Transverse colon (tissue), 4 donors: ENCODE measurements around the gene FBXO46. TPM values are rescaled to one million over a fixed set of nuclear protein-coding genes. Genes with fewer than 3 reads are reported as not detected.

Source experiments
- DNase-seq: peaks from one replicate; pipeline ENCODE4 v3.0.0-alpha.2; 2019
- H3K27ac ChIP-seq, 4 donors: fragments of 200-600 bp; sonication (generic); 2 replicates each; pipeline ENCODE4 v1.5.1; 2016 to 2018; ENCODE audit warnings: inconsistent platforms in 4 of 4
- H3K27me3 ChIP-seq: fragments of 200-600 bp; sonication (generic); 2 replicates; pipeline ENCODE4 v1.5.1; 2017; ENCODE audit warnings: inconsistent platforms
- H3K36me3 ChIP-seq, 4 donors: fragments of 200-600 bp; sonication (generic); 2 replicates each; pipeline ENCODE4 v1.5.1; 2017 to 2019; ENCODE audit warnings: inconsistent platforms in 4 of 4
- H3K4me1 ChIP-seq, 4 donors: fragments of 200-600 bp; sonication (generic); 2 replicates each; pipeline ENCODE4 v1.5.1; 2017 to 2020; ENCODE audit warnings: inconsistent platforms in 4 of 4
- H3K4me3 ChIP-seq, 4 donors: fragments of 200-600 bp; sonication (generic); 1 replicate in 1 of 4; 2 replicates in 3 of 4; pipeline versions ENCODE4 v1.5.1 to v1.6.1; 2017 to 2019; ENCODE audit warnings: inconsistent platforms in 4 of 4
- H3K9me3 ChIP-seq, 2 donors: fragments of 200-600 bp; sonication (generic); 2 replicates each; pipeline ENCODE4 v1.5.1; 2017 to 2019; ENCODE audit warnings: inconsistent platforms in 2 of 2
- CTCF ChIP-seq, 5 experiments: fragments of 200-600 bp in 3 of 5; fragments of 450-650 bp in 2 of 5; sonication (generic) in 3 of 5; IDR thresholded peaks; 1 replicate in 2 of 5; 2 replicates in 3 of 5; pipeline ENCODE4 v1.5.1; 2016 to 2017; ENCODE audit warnings: antibody characterized with exemption in 5 of 5, inconsistent platforms in 3 of 5, mild to moderate bottlenecking in 2 of 5, moderate library complexity in 1 of 5
- EP300 ChIP-seq: sonication (generic); formaldehyde crosslinking; IDR thresholded peaks from one replicate; pipeline ENCODE4 v1.6.1; 2017; ENCODE audit warnings: antibody characterized with exemption, low read depth
- POLR2A ChIP-seq: fragments of 450-650 bp; IDR thresholded peaks from one replicate; pipeline ENCODE4 v1.6.1; 2016; ENCODE audit warnings: antibody characterized with exemption, mild to moderate bottlenecking, moderate library complexity
- POLR2AphosphoS5 ChIP-seq, 3 donors: sonication (generic); formaldehyde crosslinking; IDR thresholded peaks; one replicate each; pipeline ENCODE4 v1.6.1; 2016; ENCODE audit warnings: antibody characterized with exemption in 3 of 3
- WGBS, 2 donors: methylation state at CpG; one replicate each; pipeline ENCODE4 v1.1.5; 2018; ENCODE audit warnings: low coverage in 1 of 2; 5-methylcytosine and 5-hydroxymethylcytosine counted together
- in situ Hi-C, 4 donors: fragments of 200-750 bp; cut with MboI; loops; one replicate each; pipeline versions ENCODE4 v1.15.0 to v1.15.1; 2017; ENCODE audit warnings: low sequenced_read_pairs in 3 of 4, low pct_ligation_motif_present in 1 of 4, low pct_unique_long_range_greater_than_20kb in 1 of 4
- intact Hi-C: fragments of 100-400 bp; cut with DNase I; formaldehyde crosslinking; loops from one replicate; pipeline ENCODE4 v1.15.1; 2023; ENCODE audit warnings: low total_unique reads
- small RNA-seq, 4 donors: library from RNA; depleted of rRNA; stranded (forward); fragments of <200 nt; gene quantifications; one replicate each; pipeline ENCODE3, GENCODE V24; 2016
- total RNA-seq, 4 donors: library from RNA; depleted of rRNA; stranded (reverse); fragments of >200 nt; gene quantifications; one replicate each; pipeline ENCODE4 v1.1.0, GENCODE V29; 2016

FBXO46 gene
- total RNA-seq, 4 donors from 2014 or later = 14.1 to 40.8 (median 19.6) TPM

- DNase-seq = peak; percentile 30
- Histone ChIP-seq H3K27ac (no peak overlapping the region), H3K4me3 (no peak overlapping the region), H3K27me3 (peaks cover 56% of the 10 kb centered on the region), H3K4me1 (peaks cover 0 to 18% (median 17%) of the 10 kb centered on the region in 4 donors), H3K36me3 (no peaks in the 10 kb centered on the region), H3K9me3 (no peaks in the 10 kb centered on the region)
- in situ Hi-C loops = no loop called here
- intact Hi-C loops = no loop called here
- no peak for TF ChIP-seq EP300
- no peak for TF ChIP-seq POLR2A
- no peak for TF ChIP-seq POLR2AphosphoS5 (IDR thresholded peaks at IDR 0.05)
- no peak for TF ChIP-seq CTCF (IDR thresholded peaks at IDR 0.05)
- WGBS, 2 donors = 58 to 72% methylated on average over 7 of the region's 7 CpGs
Observed at GRCh38 chr19:45664575-45664974, 66.1 kb downstream of the FBXO46 start.

GRCh38 chr19:45663800-45664199 is 66.9 kb downstream of the FBXO46 start:
- in situ Hi-C loops = no loop called here
- Histone ChIP-seq H3K4me3 (no peak overlapping the region), H3K4me1 (peaks cover 0 to 11% (median 9%) of the 10 kb centered on the region in 4 donors), H3K27me3 (peaks cover 51% of the 10 kb centered on the region), H3K9me3 (no peaks in the 10 kb centered on the region), H3K36me3 (no peaks in the 10 kb centered on the region), H3K27ac (no peak overlapping the region)
- 71 to 100% methylated on average over 1 of the region's 1 CpG for WGBS, 2 donors
- DNase-seq = no peak
- intact Hi-C loops = no loop called here
- TF ChIP-seq POLR2A = no peak
- no peak for TF ChIP-seq POLR2AphosphoS5 (IDR thresholded peaks at IDR 0.05)
- TF ChIP-seq CTCF (IDR thresholded peaks at IDR 0.05) = no peak
- no peak for TF ChIP-seq EP300

GRCh38 chr19:45660636-45661035 is 70.1 kb downstream of the FBXO46 start:
- in situ Hi-C loops = no loop called here
- Histone ChIP-seq H3K27me3 (peaks cover 28% of the 10 kb centered on the region), H3K27ac (no peak overlapping the region), H3K9me3 (no peaks in the 10 kb centered on the region), H3K36me3 (no peaks in the 10 kb centered on the region), H3K4me3 (no peak overlapping the region), H3K4me1 (no peaks in the 10 kb centered on the region)
- WGBS, 2 donors = 34 to 52% methylated on average over 4 to 8 of the region's 8 CpGs
- no peak for DNase-seq
- intact Hi-C loops = no loop called here
- TF ChIP-seq EP300 (no peak), POLR2AphosphoS5 (IDR thresholded peaks at IDR 0.05) (no peak), POLR2A (no peak), CTCF (IDR thresholded peaks at IDR 0.05) (no peak)

Small RNA genes lying within 50 kb of the gene (small RNA-seq; reads per million reads assigned to genes)
- 0.48 to 1.9 (median 1.5) reads per million in 4 donors for gene MIR642A

Other genes with a start within 250 kb of the FBXO46 start
- gene RTN2, start 233.8 kb downstream of the FBXO46 start, total RNA-seq = 10 to 100 TPM in 1 of 4 donors, 1 to 10 TPM in 1, not detected in 2; 5.7 to 13.5 TPM
- gene PPM1N, start 232.5 kb downstream of the FBXO46 start, total RNA-seq = 1 to 10 TPM in 2 of 4 donors, under 1 TPM in 1, not detected in 1; 1.00 to 4.3 (median 1.4) TPM
- 100 to 1,000 TPM; 167 to 465 (median 204) TPM for gene VASP, start 223.4 kb downstream of the FBXO46 start, total RNA-seq
- gene OPA3, start 146.1 kb downstream of the FBXO46 start, total RNA-seq = 10 to 100 TPM in 1 of 4 donors, 1 to 10 TPM in 3; 6.7 to 10.8 (median 8.6) TPM
- 1 to 10 TPM in 1 of 4 donors, under 1 TPM in 3; 0.27 to 1.4 (median 0.43) TPM for gene GPR4, start 128.7 kb downstream of the FBXO46 start, total RNA-seq
- gene EML2, start 91.5 kb downstream of the FBXO46 start, total RNA-seq = 10 to 100 TPM; 40.8 to 64.3 (median 60.0) TPM
- 10 to 100 TPM; 10.1 to 40.4 (median 14.1) TPM for gene GIPR, start 62.7 kb downstream of the FBXO46 start, total RNA-seq
- 100 to 1,000 TPM in 2 of 4 donors, 10 to 100 TPM in 2; 39.3 to 407 (median 93.4) TPM for gene SNRPD2, start 38.9 kb downstream of the FBXO46 start, total RNA-seq
- 10 to 100 TPM in 1 of 4 donors, 1 to 10 TPM in 2, under 1 TPM in 1; 0.75 to 17.3 (median 7.2) TPM for gene QPCTL, start 38.2 kb downstream of the FBXO46 start, total RNA-seq
- gene MEIOSIN, start 2.5 kb upstream of the FBXO46 start, total RNA-seq = not detected
- 10 to 100 TPM in 2 of 4 donors, 1 to 10 TPM in 2; 6.7 to 40.4 (median 9.7) TPM for gene SIX5, start 38.4 kb upstream of the FBXO46 start, total RNA-seq
- gene DMPK, start 51.6 kb upstream of the FBXO46 start, total RNA-seq = 100 to 1,000 TPM in 2 of 4 donors, 10 to 100 TPM in 2; 19.1 to 237 (median 69.2) TPM
- 10 to 100 TPM; 26.8 to 72.9 (median 54.8) TPM for gene DMWD, start 61.9 kb upstream of the FBXO46 start, total RNA-seq
- gene RSPH6A, start 84.4 kb upstream of the FBXO46 start, total RNA-seq = 1 to 10 TPM in 1 of 4 donors, not detected in 3; 1.1 TPM
- 100 to 1,000 TPM in 2 of 4 donors, 10 to 100 TPM in 2; 35.2 to 189 (median 81.9) TPM for gene SYMPK, start 132.3 kb upstream of the FBXO46 start, total RNA-seq
- gene FOXA3, start 133.4 kb upstream of the FBXO46 start, total RNA-seq = 10 to 100 TPM in 2 of 4 donors, 1 to 10 TPM in 2; 1.9 to 24.4 (median 9.2) TPM
- gene IRF2BP1, start 155.2 kb upstream of the FBXO46 start, total RNA-seq = 10 to 100 TPM; 24.9 to 34.1 (median 29.5) TPM
- 10 to 100 TPM in 2 of 4 donors, 1 to 10 TPM in 2; 5.5 to 26.9 (median 8.9) TPM for gene MYPOP, start 171.7 kb upstream of the FBXO46 start, total RNA-seq
- not detected for gene NANOS2, start 183.9 kb upstream of the FBXO46 start, total RNA-seq
- gene NOVA2, start 243.0 kb upstream of the FBXO46 start, total RNA-seq = 1 to 10 TPM in 1 of 4 donors, under 1 TPM in 2, not detected in 1; 0.41 to 2.2 (median 1.00) TPM